D341Med (cell line): Measurements from ENCODE around the gene EMC8.

Experiments
- DNase-seq: peaks from one replicate; pipeline ENCODE4 v3.0.0; 2012; ENCODE audit warnings: low spot score

The EMC8 gene

DNA sequence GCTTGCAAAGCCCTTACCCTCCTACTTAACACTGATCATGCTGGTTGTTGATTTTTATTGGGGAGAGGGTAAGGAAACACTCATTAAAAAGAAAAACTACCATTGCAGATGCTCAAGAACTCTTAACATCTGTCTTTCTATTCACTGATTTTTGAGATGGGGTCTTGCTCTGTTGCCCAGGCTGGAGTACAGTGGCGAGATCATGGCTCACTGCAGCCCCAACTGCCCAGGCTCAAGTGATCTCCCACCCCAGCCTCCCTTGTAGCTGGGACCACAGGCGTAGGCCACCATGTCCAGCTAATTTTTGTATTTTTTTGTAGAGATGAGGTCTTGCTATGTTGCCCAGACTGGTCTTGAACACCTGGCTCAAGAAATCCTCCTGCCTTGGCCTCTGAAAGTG is 14.5 kb downstream of the EMC8 start:
- no peak for DNase-seq

GRCh38 chr16:85783441-85783840 is 15.9 kb downstream of the EMC8 start:
- no peak for DNase-seq

GRCh38 chr16:85782451-85782850 is 16.9 kb downstream of the EMC8 start:
- no peak for DNase-seq

- peak; percentile 62 for DNase-seq
Observed at GRCh38 chr16:85781695-85782370, 17.5 kb downstream of the EMC8 start.

DNA sequence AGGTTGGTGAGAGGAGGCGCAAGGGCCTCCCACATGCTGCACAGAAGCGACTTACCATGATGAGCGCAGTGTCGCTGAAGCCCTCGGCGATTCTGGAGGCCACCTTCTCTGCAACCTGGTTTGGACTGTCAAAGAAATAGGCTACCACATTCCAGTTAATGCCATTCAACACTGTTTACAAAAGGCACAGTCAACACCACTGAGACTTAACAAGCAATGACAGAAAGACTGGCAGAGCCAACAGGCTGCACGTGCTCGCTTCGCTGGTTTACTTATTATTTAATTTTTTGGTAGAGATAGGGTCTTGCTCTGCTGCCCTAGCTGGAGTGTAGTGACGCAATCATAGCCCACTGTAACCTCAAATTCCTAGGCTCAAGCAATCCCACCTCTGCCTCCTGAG is 18.2 kb downstream of the EMC8 start:
- no peak for DNase-seq

DNA sequence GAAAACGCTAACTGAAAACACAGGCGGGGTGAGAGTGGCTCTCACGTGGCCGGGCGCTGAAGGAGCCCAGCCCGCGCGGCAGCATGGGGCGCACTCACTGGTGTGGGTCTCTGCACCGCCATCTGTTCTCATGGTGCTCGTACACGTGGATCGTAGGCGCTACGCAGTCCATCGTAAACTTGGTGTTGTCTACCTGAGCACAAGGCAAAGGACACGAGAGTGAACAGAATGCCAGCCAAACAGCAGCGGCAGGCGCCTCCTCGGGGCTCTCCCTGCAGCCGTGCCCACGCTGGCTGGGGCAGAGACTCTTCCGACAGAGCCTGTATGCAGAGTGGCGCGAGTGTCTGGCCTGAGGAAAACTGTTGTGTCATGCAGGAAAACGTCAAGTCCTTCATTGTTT is 19.1 kb downstream of the EMC8 start:
- no peak for DNase-seq

GRCh38 chr16:85778873-85779272 is 20.5 kb downstream of the EMC8 start:
- DNase-seq: no peak

- DNase-seq: no peak
Observed at GRCh38 chr16:85777583-85778310, 21.6 kb downstream of the EMC8 start.

GRCh38 chr16:85774811-85775210 is 24.5 kb downstream of the EMC8 start:
- no peak for DNase-seq

DNA sequence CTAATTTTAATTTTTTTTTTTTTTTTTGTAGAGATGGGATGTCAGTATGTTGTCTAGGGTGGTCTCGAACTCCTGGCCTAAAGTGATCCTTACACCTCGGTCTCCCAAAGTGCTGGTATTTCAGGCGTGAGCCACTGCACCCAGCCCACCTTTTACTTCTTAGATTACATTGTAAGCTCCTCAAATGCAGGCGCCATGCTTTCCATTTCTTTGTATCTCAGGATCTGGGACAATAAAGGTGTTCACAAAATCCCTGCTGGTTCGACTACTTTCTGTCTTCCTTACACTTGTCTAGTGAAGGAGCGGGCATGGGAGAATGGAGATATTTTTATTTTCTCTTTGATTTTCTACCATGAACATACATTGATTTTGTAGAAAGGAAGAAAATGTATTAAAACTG is 25.2 kb downstream of the EMC8 start:
- no peak for DNase-seq

GRCh38 chr16:85773044-85773443 is 26.3 kb downstream of the EMC8 start:
- no peak for DNase-seq

DNA sequence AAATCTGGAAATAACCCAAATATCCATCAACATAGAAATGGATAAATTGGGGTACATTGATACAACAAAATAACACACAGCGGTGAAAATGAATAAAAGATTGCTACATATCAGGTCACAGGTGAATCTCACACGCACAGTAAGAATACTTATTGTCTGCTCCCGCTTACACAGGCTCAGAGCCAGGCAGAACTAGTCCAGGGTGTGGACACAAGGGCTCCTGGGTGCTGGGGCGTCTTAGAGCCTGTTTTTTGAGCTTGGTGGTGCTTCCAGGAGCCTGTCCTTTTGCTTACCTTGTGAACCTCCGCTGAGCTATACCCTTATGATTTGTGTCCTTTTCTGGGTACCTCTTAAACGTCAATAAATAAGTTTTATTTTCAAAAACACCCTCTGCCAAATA is 28.6 kb downstream of the EMC8 start:
- no peak for DNase-seq

GRCh38 chr16:85768199-85768598 is 31.1 kb downstream of the EMC8 start:
- DNase-seq: no peak

GRCh38 chr16:85767531-85767930 is 31.8 kb downstream of the EMC8 start:
- no peak for DNase-seq

GRCh38 chr16:85765767-85766166 is 33.6 kb downstream of the EMC8 start:
- DNase-seq: no peak

- DNase-seq: no peak
Observed at GRCh38 chr16:85765211-85765610, 34.1 kb downstream of the EMC8 start.

DNA sequence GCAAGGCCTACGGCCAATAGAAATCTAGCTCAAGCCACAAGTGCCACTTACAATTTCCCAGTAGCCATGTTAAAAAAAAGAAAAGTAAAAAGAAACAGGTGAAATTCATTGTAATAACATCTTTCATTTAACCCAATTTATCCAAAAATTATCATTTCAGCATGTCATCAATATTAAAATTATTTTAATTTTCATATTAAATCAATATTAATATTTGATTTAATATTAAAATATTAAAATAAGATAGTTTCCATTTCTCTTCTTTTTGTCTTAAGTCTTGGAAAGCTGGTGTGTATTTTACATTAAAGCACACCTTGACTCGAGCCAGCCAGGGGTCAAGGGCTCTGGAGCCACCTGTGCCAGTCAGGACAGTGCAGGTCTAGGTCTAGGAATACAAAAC is 35.7 kb downstream of the EMC8 start:
- DNase-seq: no peak

DNA sequence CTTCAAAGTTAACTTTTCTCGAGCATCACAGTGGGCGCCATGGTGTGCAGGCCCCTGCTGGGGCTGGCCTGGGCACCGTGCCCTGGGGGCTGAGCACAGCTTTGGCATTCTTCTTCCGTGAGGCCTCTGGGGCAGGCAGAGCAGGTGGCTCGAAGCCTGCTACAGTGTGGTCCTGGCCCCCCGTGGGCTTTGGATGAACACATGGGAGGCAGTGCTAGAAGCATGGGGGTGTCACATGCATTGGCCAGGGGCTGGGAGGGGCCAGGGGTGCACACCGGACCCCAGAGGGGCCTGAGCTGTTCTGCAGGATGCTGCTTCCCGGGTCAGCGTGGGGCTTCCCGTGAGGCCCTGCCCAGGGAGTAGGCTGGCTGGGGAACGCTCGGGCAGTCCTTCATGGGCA is 36.4 kb downstream of the EMC8 start:
- DNase-seq: no peak

GRCh38 chr16:85761861-85762260 is 37.5 kb downstream of the EMC8 start:
- no peak for DNase-seq

- DNase-seq: peak; percentile 84
Observed at GRCh38 chr16:85759631-85760419, 39.5 kb downstream of the EMC8 start.

DNA sequence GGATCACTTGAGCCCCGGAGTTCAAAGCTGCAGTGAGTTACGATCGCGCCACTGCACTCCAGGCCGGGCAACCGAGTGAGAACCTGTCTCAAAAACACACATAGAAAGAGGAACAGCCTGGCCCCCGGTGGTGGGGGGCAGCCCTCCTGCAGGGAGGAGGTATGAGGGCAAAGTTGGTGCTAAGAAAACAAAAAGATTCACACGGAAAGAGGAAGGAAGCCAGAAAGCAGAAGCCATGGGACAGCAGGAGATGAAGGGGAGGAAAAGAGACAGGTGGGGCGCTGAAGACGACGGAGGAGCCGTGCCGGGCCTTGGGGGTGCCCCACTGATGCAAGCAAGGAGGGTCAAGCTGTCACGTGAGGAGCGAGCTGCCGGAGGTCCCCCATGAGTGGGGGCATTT is 40.2 kb downstream of the EMC8 start:
- no peak for DNase-seq

DNA sequence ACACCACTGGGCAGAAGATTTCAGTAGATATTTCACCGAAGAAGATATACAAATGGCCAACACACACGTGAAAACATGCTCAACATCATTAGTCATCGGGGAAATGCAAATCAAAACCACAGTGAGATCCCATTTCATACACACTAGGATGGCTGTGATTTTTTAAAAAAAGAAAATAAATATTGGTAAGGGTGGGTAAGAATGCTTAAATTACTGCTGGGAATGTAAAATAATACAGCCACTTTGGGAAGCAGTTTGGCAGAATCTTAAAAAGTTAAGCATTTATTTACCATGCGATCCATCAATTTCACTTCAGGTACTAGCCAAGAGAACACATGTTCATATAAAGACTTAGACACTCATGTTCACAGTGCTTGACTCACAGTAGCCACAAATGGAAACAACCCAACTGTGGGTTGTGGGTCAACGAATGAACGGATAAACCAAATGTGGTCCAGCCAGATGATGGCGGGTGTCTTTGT is 42.0 kb downstream of the EMC8 start:
- no peak for DNase-seq
